Mesothelial cell of epicardium (in vitro differentiated cells): Measurements from ENCODE around the gene RPL3. TPM values are rescaled to one million over a fixed set of nuclear protein-coding genes. Genes with fewer than 3 reads are reported as not detected.

Experiments used
- DNase-seq, 2 experiments: peaks; one replicate each; pipeline ENCODE4 v3.0.0; 2021; ENCODE audit warnings: low spot score in 2 of 2; ENCODE audit not compliant: unreplicated experiment in 2 of 2
- H3K27ac Mint-ChIP-seq: 2 replicates; pipeline ENCODE4 v1.8.0; 2021; ENCODE audit warnings: mixed read lengths
- H3K27me3 Mint-ChIP-seq: 2 replicates; pipeline ENCODE4 v1.8.0; 2021; ENCODE audit warnings: low read depth, mixed read lengths
- H3K36me3 Mint-ChIP-seq: 2 replicates; pipeline ENCODE4 v1.8.0; 2021; ENCODE audit warnings: mixed read lengths
- H3K4me1 Mint-ChIP-seq: 2 replicates; pipeline ENCODE4 v1.8.0; 2021; ENCODE audit warnings: mixed read lengths
- H3K4me3 Mint-ChIP-seq: 2 replicates; pipeline ENCODE4 v1.8.0; 2021; ENCODE audit warnings: mild to moderate bottlenecking, moderate library complexity, mixed read lengths
- H3K9me3 Mint-ChIP-seq: 2 replicates; pipeline ENCODE4 v1.8.0; 2021; ENCODE audit warnings: mixed read lengths
- CTCF ChIP-seq: fragments of 200-600 bp; sonication (generic); IDR thresholded peaks from one replicate; pipeline ENCODE4 v1.5.0; 2021; ENCODE audit warnings: antibody characterized with exemption; ENCODE audit not compliant: unreplicated experiment
- total RNA-seq: library from RNA; stranded (reverse); gene quantifications from 3 replicates; pipeline ENCODE4 v1.2.1, GENCODE V29; 2021

RPL3 gene
- total RNA-seq, 1 donor from 2014 or later: 2,423 TPM

GRCh38 chr22:39364714-39365491 is 45.5 kb upstream of the RPL3 start:
- no peak for TF ChIP-seq CTCF
- no peak overlapping the region for H3K4me3 Mint-ChIP-seq
- peak overlapping the region; percentile 68 for H3K27ac Mint-ChIP-seq
- peaks cover 7% of the 10 kb centered on the region for H3K36me3 Mint-ChIP-seq
- no peak for DNase-seq
- H3K4me1 Mint-ChIP-seq: peaks cover 38% of the 10 kb centered on the region
- no peaks in the 10 kb centered on the region for H3K27me3 Mint-ChIP-seq
- H3K9me3 Mint-ChIP-seq: no peaks in the 10 kb centered on the region

- peaks cover 40% of the 10 kb centered on the region for H3K4me1 Mint-ChIP-seq
- H3K9me3 Mint-ChIP-seq: no peaks in the 10 kb centered on the region
- H3K36me3 Mint-ChIP-seq: peaks cover 6% of the 10 kb centered on the region
- no peak for TF ChIP-seq CTCF
- no peak overlapping the region for H3K4me3 Mint-ChIP-seq
- H3K27ac Mint-ChIP-seq: peak overlapping the region; percentile 68
- H3K27me3 Mint-ChIP-seq: no peaks in the 10 kb centered on the region
- DNase-seq: no peak
These were observed 44.5 kb upstream of the RPL3 start for GRCh38 chr22:39363751-39364515.

GRCh38 chr22:39362932-39363331 is 43.5 kb upstream of the RPL3 start:
- DNase-seq: no peak
- Mint-ChIP-seq H3K4me1 (peaks cover 40% of the 10 kb centered on the region), H3K27me3 (no peaks in the 10 kb centered on the region), H3K36me3 (peaks cover 11% of the 10 kb centered on the region), H3K27ac (no peak overlapping the region), H3K4me3 (no peak overlapping the region), H3K9me3 (no peaks in the 10 kb centered on the region)
- TF ChIP-seq CTCF: no peak

- Mint-ChIP-seq H3K4me1 (peaks cover 40% of the 10 kb centered on the region), H3K27ac (no peak overlapping the region), H3K9me3 (no peaks in the 10 kb centered on the region), H3K27me3 (no peaks in the 10 kb centered on the region), H3K36me3 (peaks cover 11% of the 10 kb centered on the region), H3K4me3 (no peak overlapping the region)
- DNase-seq: no peak
- no peak for TF ChIP-seq CTCF
These were observed 42.8 kb upstream of the RPL3 start for GRCh38 chr22:39362271-39362670.

- DNase-seq: no peak
- peaks cover 11% of the 10 kb centered on the region for H3K36me3 Mint-ChIP-seq
- TF ChIP-seq CTCF: no peak
These were observed 42.1 kb upstream of the RPL3 start for GRCh38 chr22:39361496-39361895.

More at GRCh38 chr22:39361496-39361895, 42.1 kb upstream of the RPL3 start:
- Mint-ChIP-seq H3K4me3 (no peak overlapping the region), H3K27ac (no peak overlapping the region), H3K27me3 (no peaks in the 10 kb centered on the region), H3K4me1 (peaks cover 40% of the 10 kb centered on the region), H3K9me3 (no peaks in the 10 kb centered on the region)
